ENCODE data around the gene ACOT11. TPM values are rescaled to one million over a fixed set of nuclear protein-coding genes. Genes with fewer than 3 reads are reported as not detected.
"Not testable (repeated sequence)": the region's sequence is repeated elsewhere in the genome, so short reads cannot be mapped to it uniquely, and the experiment has no call there.

The ACOT11 gene
- total RNA-seq, 2 experiments from 2014 or later, result 1.0 to 1.2 TPM

DNA sequence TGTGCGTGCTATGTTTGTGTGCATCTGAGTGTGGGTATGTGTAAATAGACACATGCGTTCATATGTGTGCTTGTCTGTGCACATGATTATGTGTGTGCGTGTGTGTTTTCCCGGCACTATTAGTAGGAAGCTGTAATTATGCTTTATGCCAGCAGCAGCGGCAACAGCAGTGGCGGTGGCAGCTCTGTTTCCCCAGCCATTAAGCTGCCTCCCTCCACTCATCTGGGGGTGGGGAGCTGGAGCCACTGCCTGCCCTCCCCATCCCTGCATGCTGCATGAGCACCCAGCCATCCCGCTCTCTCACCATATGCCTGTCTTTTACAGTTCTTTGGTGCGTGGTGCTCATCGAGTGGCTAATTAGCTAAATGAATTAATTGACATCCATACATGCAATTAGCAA lies 30.5 kb upstream of the ACOT11 start:
- POLR2A ChIA-PET, result no interaction called here
- Mint-ChIP-seq H3K27me3 (peaks cover 7% of the 10 kb centered on the region), H3K4me1 (no peaks in the 10 kb centered on the region), H3K4me3 (no peak overlapping the region), H3K36me3 (no peaks in the 10 kb centered on the region), H3K27ac (no peak overlapping the region), H3K9me3 (no peaks in the 10 kb centered on the region)
- DNase-seq, result no peak
- no peak for ATAC-seq (ENCODE audit: low read depth)

DNA sequence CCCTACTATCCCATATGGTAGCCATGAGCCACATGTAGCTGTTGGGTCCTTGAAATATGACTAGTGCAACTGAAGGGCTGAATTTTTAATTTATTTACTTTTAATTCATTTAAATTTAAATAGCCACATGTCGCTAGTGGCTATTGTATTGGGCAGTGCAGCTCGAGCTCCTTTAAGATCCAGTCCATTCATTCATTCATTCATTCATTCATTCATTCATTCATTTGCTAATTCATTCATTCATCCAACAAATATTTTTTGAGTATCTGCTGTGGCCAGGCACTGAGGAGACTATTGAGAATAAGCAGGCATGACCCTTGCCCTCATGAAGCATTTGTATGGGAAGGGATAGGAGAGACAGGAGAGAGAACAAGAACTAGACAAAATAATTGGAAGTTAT lies 29.5 kb upstream of the ACOT11 start:
- DNase-seq, result no peak
- POLR2A ChIA-PET, result no interaction called here
- peaks cover 3% of the 10 kb centered on the region for H3K27me3 Mint-ChIP-seq
- H3K36me3 Mint-ChIP-seq, result no peaks in the 10 kb centered on the region
- H3K9me3 Mint-ChIP-seq, result no peaks in the 10 kb centered on the region
- no peak overlapping the region for H3K4me3 Mint-ChIP-seq
- H3K27ac Mint-ChIP-seq, result no peak overlapping the region
- H3K4me1 Mint-ChIP-seq, result no peaks in the 10 kb centered on the region
- no peak for ATAC-seq (ENCODE audit: low read depth)

DNA sequence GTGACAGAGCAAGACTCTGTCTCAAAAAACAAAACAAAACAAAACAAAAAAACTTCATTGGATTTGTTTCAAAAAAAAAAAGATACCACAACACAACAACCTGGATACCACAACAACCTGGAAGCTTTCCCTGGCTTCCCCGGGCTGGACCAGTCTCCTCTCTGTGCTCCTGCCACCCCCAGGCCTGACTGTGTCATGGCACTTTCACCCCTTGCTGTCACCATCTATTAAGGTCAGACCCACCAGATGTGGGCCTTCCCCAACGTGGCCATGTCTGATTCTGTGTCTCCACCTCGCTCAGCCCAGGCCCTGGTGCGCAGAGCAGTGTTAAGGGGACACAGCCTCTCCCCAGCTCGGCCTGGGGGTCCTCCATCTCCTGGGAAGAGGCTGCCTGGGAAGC lies 28.3 kb upstream of the ACOT11 start:
- H3K27ac Mint-ChIP-seq, result no peak overlapping the region
- ATAC-seq (ENCODE audit: low read depth), result no peak

DNA sequence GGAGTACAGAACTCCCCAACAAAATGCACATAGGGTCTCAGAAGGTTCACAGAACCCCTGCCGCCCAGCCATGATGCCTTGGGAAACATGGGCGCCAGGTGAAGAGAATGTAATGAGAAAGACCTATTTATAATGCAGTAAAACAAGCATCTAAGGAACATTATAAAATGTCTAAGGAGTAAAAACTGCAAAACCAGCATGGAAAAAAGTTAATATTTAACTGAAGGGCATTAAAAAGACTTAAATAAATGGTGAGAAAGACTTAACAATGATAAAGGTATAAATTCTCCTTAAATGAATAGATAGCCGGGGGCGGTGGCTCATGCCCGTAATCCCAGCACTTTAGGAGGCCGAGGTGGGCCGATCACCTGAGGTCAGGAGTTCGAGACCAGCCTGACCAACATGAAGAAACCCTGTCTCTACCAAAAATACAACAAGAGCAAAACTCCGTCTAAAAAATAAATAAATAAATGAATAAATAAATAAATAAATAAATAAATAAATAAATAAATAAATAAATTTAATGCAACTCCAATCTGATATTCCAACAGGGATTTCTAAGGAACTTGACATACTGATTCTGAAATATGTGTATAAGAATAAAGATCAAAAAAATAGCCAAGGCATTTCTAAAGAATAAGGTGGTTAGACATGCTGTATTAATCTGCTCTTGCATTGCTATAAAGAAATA lies 27.3 kb upstream of the ACOT11 start:
- no peak for ATAC-seq (ENCODE audit: low read depth)
- Mint-ChIP-seq H3K36me3 (no peaks in the 10 kb centered on the region), H3K4me1 (no peaks in the 10 kb centered on the region), H3K9me3 (no peaks in the 10 kb centered on the region), H3K4me3 (no peak overlapping the region), H3K27me3 (peaks cover 5% of the 10 kb centered on the region), H3K27ac (no peak overlapping the region)
- DNase-seq, result no peak
- POLR2A ChIA-PET, result no interaction called here

More for the DNA sequence above, 28.3 kb upstream of the ACOT11 start:
- POLR2A ChIA-PET, result no interaction called here
- H3K4me3 Mint-ChIP-seq, result no peak overlapping the region
- no peak for DNase-seq
- peaks cover 5% of the 10 kb centered on the region for H3K27me3 Mint-ChIP-seq
- H3K4me1 Mint-ChIP-seq, result no peaks in the 10 kb centered on the region
- H3K36me3 Mint-ChIP-seq, result no peaks in the 10 kb centered on the region
- H3K9me3 Mint-ChIP-seq, result no peaks in the 10 kb centered on the region

DNA sequence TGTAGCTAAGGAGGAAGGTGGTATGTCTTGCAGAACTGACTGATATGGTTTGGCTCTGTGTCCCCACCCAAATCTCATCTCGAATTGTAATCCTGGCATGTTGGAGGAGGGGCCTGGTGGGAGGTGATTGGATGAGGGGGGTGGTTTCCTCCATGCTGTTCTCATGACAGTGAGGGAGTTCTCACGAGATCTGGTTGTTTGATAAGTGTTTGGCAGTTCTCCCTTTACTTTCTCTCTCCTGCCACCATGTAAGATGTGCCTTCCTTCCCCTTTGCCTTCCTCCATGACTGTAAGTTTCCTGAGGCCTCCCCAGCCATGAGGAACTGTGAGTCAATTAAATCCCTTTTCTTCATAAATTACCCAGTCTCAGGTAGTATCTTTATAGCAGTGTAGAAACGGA lies 21.5 kb upstream of the ACOT11 start:
- DNase-seq, H3K36me3 Mint-ChIP-seq: not testable (repeated sequence)

DNA sequence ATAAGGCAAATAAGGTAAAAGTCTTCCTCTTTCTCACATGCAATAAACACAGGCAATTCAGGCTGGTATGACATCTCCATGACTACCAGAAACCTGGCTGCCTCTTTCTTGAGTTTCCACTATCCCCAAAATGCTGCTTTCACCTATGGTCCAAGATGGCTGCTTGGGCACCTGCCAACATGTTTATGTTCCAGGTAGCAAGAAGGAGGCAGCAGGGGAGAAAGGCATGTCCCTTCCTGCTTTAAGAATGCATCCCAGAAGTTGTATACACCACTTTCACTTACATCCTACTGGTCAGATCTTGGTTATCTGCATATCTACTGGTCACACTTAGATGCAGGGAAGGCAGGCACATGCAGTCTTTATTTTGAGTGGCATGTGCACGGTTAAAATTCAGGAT lies 19.4 kb upstream of the ACOT11 start:
- Mint-ChIP-seq H3K27ac (peak overlapping the region; percentile 13), H3K27me3 (peaks cover 11% of the 10 kb centered on the region), H3K4me3 (no peak overlapping the region), H3K4me1 (peaks cover 9% of the 10 kb centered on the region), H3K9me3 (no peaks in the 10 kb centered on the region), H3K36me3 (no peaks in the 10 kb centered on the region)
- DNase-seq, result no peak
- ATAC-seq (ENCODE audit: low read depth), result no peak
- POLR2A ChIA-PET, result no interaction called here

More for the DNA sequence above, 21.5 kb upstream of the ACOT11 start:
- H3K27ac Mint-ChIP-seq; POLR2A ChIA-PET; H3K4me1 Mint-ChIP-seq; H3K4me3 Mint-ChIP-seq; ATAC-seq (ENCODE audit: low read depth); H3K9me3 Mint-ChIP-seq: not testable (repeated sequence)
- peaks cover 11% of the 10 kb centered on the region for H3K27me3 Mint-ChIP-seq

DNA sequence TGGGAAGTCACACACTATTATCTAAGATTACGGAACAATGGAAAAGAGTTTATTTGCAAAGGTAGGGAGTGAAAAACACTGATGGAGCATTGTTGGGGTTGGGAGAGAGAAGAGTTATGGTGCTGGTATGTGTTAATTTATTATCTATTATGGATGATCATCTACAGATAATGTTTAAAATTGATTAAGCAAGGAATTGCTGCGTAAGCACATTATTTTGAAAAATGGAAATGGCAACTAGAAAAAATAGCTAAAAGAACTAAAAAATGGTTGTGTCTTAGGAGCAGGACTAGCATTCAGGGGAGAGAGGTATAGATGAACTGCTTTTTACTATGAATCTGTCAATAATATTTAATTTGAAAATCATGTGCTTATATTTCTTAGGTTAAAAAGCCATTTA lies 16.0 kb upstream of the ACOT11 start:
- H3K4me1 Mint-ChIP-seq, result peaks cover 9% of the 10 kb centered on the region
- DNase-seq (no peak), ATAC-seq (ENCODE audit: low read depth) (no peak)
- no peaks in the 10 kb centered on the region for H3K36me3 Mint-ChIP-seq
- POLR2A ChIA-PET, result no interaction called here
- no peak overlapping the region for H3K4me3 Mint-ChIP-seq
- H3K9me3 Mint-ChIP-seq, result no peaks in the 10 kb centered on the region
- peaks cover 28% of the 10 kb centered on the region for H3K27me3 Mint-ChIP-seq
- no peak overlapping the region for H3K27ac Mint-ChIP-seq

DNA sequence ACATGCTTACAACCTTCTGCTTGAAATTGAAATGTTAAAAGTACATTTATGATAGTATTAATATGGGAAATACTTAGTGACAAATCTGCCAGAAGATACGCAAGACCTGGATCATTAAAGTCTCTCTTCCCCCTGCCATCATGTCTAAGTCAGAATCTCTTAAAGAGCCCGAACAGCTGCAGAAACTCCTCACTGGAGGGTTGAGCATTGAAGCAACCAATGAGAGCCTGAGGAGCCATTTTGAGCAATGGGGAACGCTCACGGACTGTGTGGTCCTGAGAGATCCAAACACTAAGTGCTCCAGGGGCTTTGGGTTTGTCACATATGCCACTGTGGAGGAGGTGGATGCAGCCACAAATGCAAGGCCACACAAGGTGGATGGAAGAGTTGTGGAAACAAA lies 11.4 kb upstream of the ACOT11 start:
- H3K4me1 Mint-ChIP-seq; POLR2A ChIA-PET; H3K9me3 Mint-ChIP-seq; DNase-seq; ATAC-seq (ENCODE audit: low read depth); H3K36me3 Mint-ChIP-seq; H3K4me3 Mint-ChIP-seq; H3K27ac Mint-ChIP-seq: not testable (repeated sequence)
- H3K27me3 Mint-ChIP-seq, result peaks cover 44% of the 10 kb centered on the region

DNA sequence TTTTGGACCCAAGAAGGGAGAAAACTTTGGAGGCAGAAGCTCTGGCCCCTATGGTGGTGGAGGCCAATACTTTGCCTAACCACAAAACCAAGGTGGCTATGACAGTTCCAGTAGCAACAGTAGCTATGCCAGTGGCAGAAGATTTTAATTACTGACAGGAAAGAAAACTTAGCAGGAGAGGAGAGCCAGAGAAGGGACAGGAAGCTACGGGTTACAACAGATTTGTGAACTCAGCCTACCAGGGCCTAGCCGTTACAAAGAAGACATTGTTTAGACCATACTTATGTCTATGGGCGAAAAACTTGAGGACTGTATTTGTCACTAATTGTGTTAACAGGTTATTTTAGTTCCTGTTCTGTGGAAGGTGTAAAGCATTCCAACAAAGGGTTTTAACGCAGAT lies 10.4 kb upstream of the ACOT11 start:
- Mint-ChIP-seq H3K4me1 (peaks cover 8% of the 10 kb centered on the region), H3K36me3 (no peaks in the 10 kb centered on the region), H3K4me3 (no peak overlapping the region), H3K27me3 (peaks cover 45% of the 10 kb centered on the region), H3K27ac (no peak overlapping the region), H3K9me3 (no peaks in the 10 kb centered on the region)
- POLR2A ChIA-PET, result no interaction called here
- ATAC-seq (ENCODE audit: low read depth) (no peak), DNase-seq (no peak)

DNA sequence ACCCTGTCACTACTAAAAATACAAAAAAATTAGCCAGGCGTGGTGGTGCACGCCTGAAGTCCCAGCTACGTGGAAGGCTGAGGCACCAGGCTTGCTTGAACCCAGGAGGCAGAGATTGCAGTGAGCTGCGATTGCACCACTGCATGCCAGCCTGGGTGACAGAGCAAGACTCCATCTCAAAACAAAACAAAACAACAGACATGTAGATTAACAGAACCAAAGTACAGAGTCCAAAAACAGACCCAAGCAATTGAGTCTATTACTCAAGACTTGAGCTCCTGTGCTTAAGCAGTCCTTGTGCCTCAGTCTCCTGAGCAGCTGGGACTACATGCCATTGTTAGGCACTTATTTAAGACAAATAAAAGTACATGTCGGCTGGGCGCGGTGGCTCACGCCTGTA lies 9.5 kb upstream of the ACOT11 start:
- no peak for ATAC-seq (ENCODE audit: low read depth)
- H3K27ac Mint-ChIP-seq, result no peak overlapping the region
- POLR2A ChIA-PET, result no interaction called here

DNA sequence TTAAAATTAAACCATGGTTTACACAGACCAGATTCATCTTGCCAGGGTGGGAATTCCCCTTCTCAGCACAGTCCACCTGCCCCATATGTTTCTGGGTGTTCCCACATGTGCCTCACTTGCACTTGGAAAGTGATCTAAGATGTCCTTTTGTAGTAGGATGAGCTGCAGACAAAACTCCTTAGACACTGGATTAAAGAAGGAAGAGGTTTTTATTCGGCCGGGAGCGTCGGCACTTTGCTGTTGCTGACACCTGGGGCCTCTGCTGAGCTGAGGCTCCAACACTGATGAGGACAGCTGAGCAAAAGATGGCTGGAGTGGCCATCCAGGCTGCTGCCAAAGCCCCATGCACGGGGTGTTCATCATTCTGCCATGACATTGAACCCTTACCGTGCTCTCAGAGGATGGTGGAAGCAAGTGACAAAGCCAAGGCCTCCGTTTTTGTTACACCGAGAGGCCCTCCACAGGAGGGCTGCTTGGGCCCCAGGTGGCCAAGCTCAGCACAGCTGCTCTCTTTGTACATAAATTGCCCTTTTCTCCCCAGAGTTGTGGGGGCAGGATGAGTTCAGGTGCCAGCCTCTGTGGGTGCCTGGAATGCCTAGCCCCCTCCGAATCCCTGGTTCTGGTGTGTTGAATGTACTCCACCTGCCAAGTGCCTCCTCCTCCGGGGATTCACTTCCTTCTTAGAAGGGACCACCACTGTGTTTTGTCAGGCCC lies 7.3 kb upstream of the ACOT11 start:
- DNase-seq (no peak), ATAC-seq (ENCODE audit: low read depth) (no peak)
- H3K36me3 Mint-ChIP-seq, result no peaks in the 10 kb centered on the region
- peak overlapping the region; percentile 39 for H3K4me3 Mint-ChIP-seq
- H3K4me1 Mint-ChIP-seq, result peaks cover 14% of the 10 kb centered on the region
- no peaks in the 10 kb centered on the region for H3K9me3 Mint-ChIP-seq
- POLR2A ChIA-PET, result no interaction called here
- H3K27me3 Mint-ChIP-seq, result peaks cover 31% of the 10 kb centered on the region
- no peak overlapping the region for H3K27ac Mint-ChIP-seq

More for the DNA sequence above, 9.5 kb upstream of the ACOT11 start:
- Mint-ChIP-seq H3K9me3 (no peaks in the 10 kb centered on the region), H3K36me3 (no peaks in the 10 kb centered on the region), H3K4me3 (no peak overlapping the region), H3K27me3 (peaks cover 45% of the 10 kb centered on the region), H3K4me1 (peaks cover 14% of the 10 kb centered on the region)
- DNase-seq, result no peak

DNA sequence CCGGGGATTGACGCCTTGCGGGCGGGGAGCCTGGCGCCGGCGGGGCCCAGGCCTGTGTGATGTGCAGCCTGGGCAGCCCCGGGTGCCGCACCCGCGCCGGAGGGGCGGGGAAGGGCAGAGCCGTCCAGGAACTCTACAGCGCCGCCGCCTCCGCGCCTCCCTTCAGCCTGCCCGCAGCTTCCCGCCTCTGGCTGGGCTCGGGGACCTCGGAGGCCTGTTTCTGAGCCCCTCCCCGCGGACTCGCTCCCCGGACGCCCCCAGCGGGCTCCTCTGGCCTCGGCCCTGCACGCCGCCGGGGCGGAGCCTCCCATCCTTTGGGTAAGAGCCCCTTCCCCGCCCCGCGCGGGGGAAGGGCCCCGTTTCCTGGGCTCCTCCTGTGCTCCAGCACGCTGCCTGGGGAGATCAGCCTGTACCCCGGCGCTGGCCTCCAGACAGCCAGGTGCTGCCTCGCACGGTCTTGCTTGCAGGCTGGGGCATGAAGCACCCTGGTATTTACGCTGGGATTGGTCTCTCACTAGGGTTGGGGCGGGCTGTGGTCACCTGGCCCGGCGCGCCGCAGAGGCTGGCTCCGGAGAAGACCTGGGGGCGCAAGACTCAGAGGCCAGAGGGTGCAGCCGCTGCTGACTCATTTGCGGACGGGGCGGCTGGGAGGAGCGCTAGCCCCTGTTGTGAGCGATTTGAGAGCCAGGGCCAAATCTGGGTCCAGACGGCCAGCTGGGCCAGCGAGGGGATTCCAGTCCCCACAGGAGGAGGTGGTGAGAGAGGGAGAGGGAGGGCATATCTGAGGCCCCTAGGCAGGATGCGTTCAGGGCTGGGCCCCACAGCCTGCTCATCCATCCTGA lies 5.7 kb upstream of the ACOT11 start:
- H3K36me3 Mint-ChIP-seq, result no peaks in the 10 kb centered on the region
- no peaks in the 10 kb centered on the region for H3K9me3 Mint-ChIP-seq
- DNase-seq, result peak; percentile 74
- POLR2A ChIA-PET, result no interaction called here
- peaks cover 15% of the 10 kb centered on the region for H3K4me1 Mint-ChIP-seq
- peak overlapping the region; percentile 60 for H3K27ac Mint-ChIP-seq
- peaks cover 27% of the 10 kb centered on the region for H3K27me3 Mint-ChIP-seq
- peak; percentile 87 for ATAC-seq (ENCODE audit: low read depth)
- peak overlapping the region; percentile 80 for H3K4me3 Mint-ChIP-seq

DNA sequence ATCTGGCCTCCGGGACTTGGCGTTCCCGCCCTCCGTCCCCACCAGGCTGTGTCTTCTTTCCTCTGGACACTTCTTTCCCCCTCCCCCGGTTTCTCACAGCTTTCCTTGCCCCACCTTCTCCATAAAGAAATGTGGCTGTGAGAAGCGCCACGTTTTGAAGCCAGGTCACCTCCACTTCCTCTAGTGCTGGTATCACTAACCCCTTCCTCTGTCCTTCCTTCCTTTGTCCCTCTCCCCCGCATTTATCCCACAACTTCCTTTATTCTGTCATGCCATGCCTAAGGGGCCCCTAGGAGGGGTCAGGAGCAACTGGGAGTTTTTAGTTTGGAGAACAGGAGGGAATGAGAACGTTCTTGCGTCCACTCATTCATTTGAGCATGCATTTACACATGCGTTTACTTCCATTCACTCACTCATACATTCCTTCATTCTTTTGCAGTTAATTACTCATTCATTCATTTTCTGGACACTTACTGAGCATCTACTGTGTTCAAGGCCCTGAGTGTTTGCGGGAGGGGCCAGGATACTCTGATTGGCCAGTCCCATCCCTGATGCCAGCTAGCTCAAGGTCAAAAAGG lies 5.0 kb upstream of the ACOT11 start:
- H3K9me3 Mint-ChIP-seq, result no peaks in the 10 kb centered on the region
- POLR2A ChIA-PET, result no interaction called here
- H3K36me3 Mint-ChIP-seq, result no peaks in the 10 kb centered on the region
- ATAC-seq (ENCODE audit: low read depth) (no peak), DNase-seq (no peak)
- peaks cover 25% of the 10 kb centered on the region for H3K27me3 Mint-ChIP-seq
- H3K4me3 Mint-ChIP-seq, result peak overlapping the region; percentile 80
- peaks cover 15% of the 10 kb centered on the region for H3K4me1 Mint-ChIP-seq
- H3K27ac Mint-ChIP-seq, result peak overlapping the region; percentile 17
